IMR-90 (cell line): Measurements from ENCODE around the gene PLXNC1. TPM values are rescaled to one million over a fixed set of nuclear protein-coding genes. Genes with fewer than 3 reads are reported as not detected.

Source experiments
- ATAC-seq: fragments of 200-7000 bp; cut with Tn5 transposase; 2 replicates; pipeline ENCODE4 v1.9.1; 2020; ENCODE audit warnings: low read depth, mild to moderate bottlenecking, moderate library complexity
- BruUV-seq: library from RNA; stranded (reverse); fragments of 400-500 nt; replicated peaks from 2 replicates; lab custom pipeline; 2021; lab: Mats Ljungman, UMichigan
- CTCF ChIA-PET: fragments of 300-600 bp; formaldehyde crosslinking; extraction: SDS; loops from one replicate; lab custom pipeline; 2021; ENCODE audit warnings: antibody characterized with exemption; lab: Yijun Ruan, JAX
- POLR2A ChIA-PET: fragments of 300-600 bp; sonication (Branson Sonifier 250); formaldehyde crosslinking; loops from one replicate; lab custom pipeline; 2022; ENCODE audit warnings: antibody characterized with exemption; ENCODE audit not compliant: unreplicated experiment; lab: Charles Lee
- DNase-seq: peaks from one replicate; pipeline ENCODE4 v3.0.0; 2013
- H2AFZ ChIP-seq: replicated peaks from 2 replicates; pipeline ENCODE3; 2013; ENCODE audit warnings: low read length, mild to moderate bottlenecking; ENCODE audit not compliant: poor library complexity
- H2AK5ac ChIP-seq: 2 replicates; pipeline ENCODE4 v1.6.1; 2013; ENCODE audit warnings: low read depth, low read length, inconsistent platforms
- H2AK9ac ChIP-seq: replicated peaks from 2 replicates; pipeline ENCODE3; 2013; ENCODE audit warnings: mild to moderate bottlenecking, low read depth, low read length, moderate library complexity; ENCODE audit not compliant: poor library complexity
- H2BK120ac ChIP-seq: 2 replicates; pipeline ENCODE4 v1.6.1; 2013; ENCODE audit warnings: low read depth, low read length, inconsistent platforms
- H2BK15ac ChIP-seq: 3 replicates; pipeline ENCODE4 v1.6.1; 2013; ENCODE audit warnings: low read depth, low read length, inconsistent platforms
- H2BK20ac ChIP-seq: 2 replicates; pipeline ENCODE4 v1.6.1; 2013; ENCODE audit warnings: low read depth, mild to moderate bottlenecking, inconsistent platforms, low read length, moderate library complexity
- H2BK5ac ChIP-seq: 2 replicates; pipeline ENCODE4 v1.6.1; 2013; ENCODE audit warnings: mild to moderate bottlenecking, low read depth, low read length, inconsistent platforms; ENCODE audit not compliant: poor library complexity, severe bottlenecking
- H3K14ac ChIP-seq: replicated peaks from 2 replicates; pipeline ENCODE4 v1.6.1; 2013; ENCODE audit warnings: low read depth, low read length, inconsistent platforms
- H3K18ac ChIP-seq: 2 replicates; pipeline ENCODE4 v1.6.1; 2013; ENCODE audit warnings: low read depth, low read length, control low read depth
- H3K23ac ChIP-seq: 2 replicates; pipeline ENCODE4 v1.6.1; 2013; ENCODE audit warnings: low read depth, low read length, inconsistent platforms
- H3K27ac ChIP-seq: 2 replicates; pipeline ENCODE4 v1.5.1; 2013; ENCODE audit warnings: mild to moderate bottlenecking, control low read depth, low read length; ENCODE audit not compliant: insufficient read depth
- H3K27me3 ChIP-seq: 2 replicates; pipeline ENCODE4 v1.6.1; 2013; ENCODE audit warnings: low read length; ENCODE audit not compliant: control insufficient read depth, insufficient read depth
- H3K36me3 ChIP-seq: 2 replicates; pipeline ENCODE4 v1.6.1; 2013; ENCODE audit warnings: low read length, mixed read lengths; ENCODE audit not compliant: control insufficient read depth, insufficient read depth
- H3K4ac ChIP-seq: 2 replicates; pipeline ENCODE4 v1.6.1; 2013; ENCODE audit warnings: low read depth, low read length, inconsistent platforms
- H3K4me1 ChIP-seq: 2 replicates; pipeline ENCODE4 v1.6.1; 2013; ENCODE audit warnings: low read length, mixed read lengths; ENCODE audit not compliant: control insufficient read depth, insufficient read depth
- H3K4me2 ChIP-seq: 2 replicates; pipeline ENCODE4 v1.6.1; 2013; ENCODE audit warnings: low read depth, mild to moderate bottlenecking, control low read depth, low read length, moderate library complexity
- H3K4me3 ChIP-seq: 2 replicates; pipeline ENCODE4 v1.5.1; 2013; ENCODE audit warnings: low read depth, mild to moderate bottlenecking, control low read depth, low read length, moderate library complexity; ENCODE audit not compliant: insufficient read depth
- H3K56ac ChIP-seq: 2 replicates; pipeline ENCODE4 v1.6.1; 2013; ENCODE audit warnings: low read length, inconsistent platforms; ENCODE audit not compliant: insufficient read depth; ENCODE audit errors: extremely low read depth
- H3K79me1 ChIP-seq, 2 experiments: 2 replicates each; pipeline ENCODE4 v1.6.1; 2013; ENCODE audit warnings: low read length in 2 of 2, inconsistent platforms in 1 of 2, low read depth in 1 of 2
- H3K9ac ChIP-seq: 2 replicates; pipeline ENCODE4 v1.6.1; 2013; ENCODE audit warnings: low read depth, low read length, control low read depth
- H3K9me1 ChIP-seq: 2 replicates; pipeline ENCODE4 v1.6.1; 2013; ENCODE audit warnings: low read length, inconsistent platforms; ENCODE audit not compliant: insufficient read depth
- H3K9me3 ChIP-seq: 2 replicates; pipeline ENCODE4 v1.6.1; 2013; ENCODE audit warnings: low read length; ENCODE audit not compliant: control insufficient read depth, insufficient read depth
- H4K20me1 ChIP-seq: 2 replicates; pipeline ENCODE4 v1.6.1; 2013; ENCODE audit warnings: low read length, inconsistent platforms; ENCODE audit not compliant: insufficient read depth
- H4K5ac ChIP-seq: 2 replicates; pipeline ENCODE4 v1.6.1; 2013; ENCODE audit warnings: mild to moderate bottlenecking, low read depth, low read length, control low read depth
- H4K8ac ChIP-seq, 2 experiments: 2 replicates each; pipeline ENCODE4 v1.6.1; 2013; ENCODE audit warnings: low read depth in 2 of 2, low read length in 2 of 2, control low read depth in 1 of 2, inconsistent platforms in 1 of 2
- H4K91ac ChIP-seq: 2 replicates; pipeline ENCODE4 v1.6.1; 2013; ENCODE audit warnings: low read depth, low read length, inconsistent platforms; ENCODE audit not compliant: insufficient read depth
- FOS ChIP-seq: fragments of 150-350 bp; IDR thresholded peaks from 2 replicates; pipeline ENCODE4 v1.6.1; 2016; ENCODE audit warnings: low read depth, low read length
- MAZ ChIP-seq: IDR thresholded peaks from 2 replicates; pipeline ENCODE4 v1.6.1; 2012; ENCODE audit warnings: low read depth, mild to moderate bottlenecking, low read length, improper control_type of control experiment, moderate library complexity, borderline replicate concordance
- MXI1 ChIP-seq: IDR thresholded peaks from 2 replicates; pipeline ENCODE4 v1.6.1; 2012; ENCODE audit warnings: low read depth, mild to moderate bottlenecking, low read length, moderate library complexity, borderline replicate concordance
- POLR2A ChIP-seq: IDR thresholded peaks from 2 replicates; pipeline ENCODE4 v1.6.1; 2012; ENCODE audit warnings: mild to moderate bottlenecking, low read depth, low read length
- RAD21 ChIP-seq: IDR thresholded peaks from 2 replicates; pipeline ENCODE4 v1.6.1; 2012; ENCODE audit warnings: low read length, improper control_type of control experiment
- RCOR1 ChIP-seq: IDR thresholded peaks from 2 replicates; pipeline ENCODE4 v1.6.1; 2012; ENCODE audit warnings: mild to moderate bottlenecking, low read length, improper control_type of control experiment; ENCODE audit not compliant: insufficient replicate concordance
- RFX5 ChIP-seq: IDR thresholded peaks from 2 replicates; pipeline ENCODE4 v1.8.0; 2012; ENCODE audit warnings: low read depth, mild to moderate bottlenecking, low read length, moderate library complexity
- SMC3 ChIP-seq: fragments of 150-350 bp; IDR thresholded peaks from 2 replicates; pipeline ENCODE4 v1.6.1; 2016; ENCODE audit warnings: low read depth, mild to moderate bottlenecking, antibody characterized with exemption, low read length, moderate library complexity
- USF2 ChIP-seq: fragments of 150-350 bp; IDR thresholded peaks from 2 replicates; pipeline ENCODE4 v1.6.1; 2017; ENCODE audit warnings: mild to moderate bottlenecking, antibody characterized with exemption, low read length, low read depth
- WGBS, 2 experiments: methylation state at CpG; one replicate each; pipeline versions ENCODE4 v1.1.5 to v1.1.7; 2013; ENCODE audit warnings: missing lambda C conversion rate in 2 of 2; ENCODE audit not compliant: insufficient read length in 1 of 2; ENCODE audit errors: extremely low coverage in 2 of 2; 5-methylcytosine and 5-hydroxymethylcytosine counted together
- dilution Hi-C: fragments of 300-500 bp; cut with HindIII; formaldehyde crosslinking; loops from one replicate; pipeline ENCODE4 v1.14.3; 2018; ENCODE audit warnings: low sequenced_read_pairs; ENCODE audit not compliant: unreplicated experiment
- in situ Hi-C: fragments of 300-500 bp; cut with MboI; formaldehyde crosslinking; loops from 3 replicates; pipeline ENCODE4 v1.14.3; 2019; ENCODE audit warnings: low sequenced_read_pairs, inconsistent platforms, mixed read lengths
- intact Hi-C: fragments of 100-400 bp; cut with micrococcal nuclease; formaldehyde crosslinking; loops from 2 replicates; pipeline ENCODE4 v1.10.0; 2022
- polyA plus RNA-seq, 3 experiments: library from polyadenylated mRNA; depleted of rRNA; stranded (reverse); fragments of >200 nt; gene quantifications; 2 replicates each; pipeline ENCODE4 v1.2.3, GENCODE V29; 2012; ENCODE audit warnings: low replicate concordance in 1 of 3
- total RNA-seq: library from RNA; depleted of rRNA; stranded (reverse); fragments of >200 nt; gene quantifications from 2 replicates; pipeline ENCODE4 v1.2.3, GENCODE V29; 2012
- TF ChIP-seq, protein P1 (sequence below): fragments of 150-350 bp; IDR thresholded peaks from 2 replicates; pipeline ENCODE4 v1.6.1; 2016; ENCODE audit warnings: low read depth, mild to moderate bottlenecking, low read length, moderate library complexity, borderline replicate concordance

The PLXNC1 gene
- total and polyA plus RNA-seq, 2 of the 4 experiments (the other 2 are of a cell fraction) = 1.0 to 1.6 TPM

GRCh38 chr12:94109160-94109559 is 39.2 kb upstream of the PLXNC1 start:
- intact Hi-C loops = loop anchor here (10.0 kb wide), 2 partner anchors 1084 to 1124 kb away; no protein-coding TSS in a partner anchor
- Histone ChIP-seq H3K18ac (no peak overlapping the region), H3K27ac (no peak overlapping the region), H3K9me3 (no peaks in the 10 kb centered on the region), H2AFZ (peak overlapping the region; percentile 81), H2BK15ac (no peak overlapping the region), H3K36me3 (no peaks in the 10 kb centered on the region), H3K9ac (no peak overlapping the region), H2BK5ac (no peak overlapping the region), H4K91ac (no peak overlapping the region), H3K14ac (no peak overlapping the region), H3K9me1 (0 out of 2 replicates have a peak, but pooled peaks cover 4% of the 10 kb centered on the region), H3K4me1 (peaks cover 1% of the 10 kb centered on the region; the same call in 1 of the 2 replicates), H2AK5ac (0 out of 2 replicates have a peak overlapping the region, but pooled peaks have one; percentile 0), H4K20me1 (no peaks in the 10 kb centered on the region), H4K5ac (no peak overlapping the region), H3K56ac (no peak overlapping the region), H3K4me2 (0 out of 2 replicates have a peak overlapping the region, but pooled peaks have one; percentile 16), H4K8ac (peak overlapping the region in 1 of 2 experiments; percentile 30; a peak in 2 of 4 replicates), H2BK120ac (no peak overlapping the region), H3K4ac (no peak overlapping the region), H2AK9ac (no peak overlapping the region), H2BK20ac (no peak overlapping the region), H3K4me3 (no peak overlapping the region), H3K79me1 (no peaks in the 10 kb centered on the region), H3K27me3 (no peaks in the 10 kb centered on the region; the same call in 1 of the 2 replicates), H3K23ac (no peak overlapping the region)
- WGBS, 2 experiments = 5% methylated on average over 3 of the region's 5 CpGs; no CpG with 5 or more reads in 1 of the 2 experiments
- in situ Hi-C loops = loop anchor here (25.0 kb wide), 1 partner anchor 1122 kb away; no protein-coding TSS in a partner anchor
- BruUV-seq = no TSS peak
- dilution Hi-C loops = no loop called here
- peak; percentile 72 for ATAC-seq
- TF ChIP-seq SMC3 = no peak
- peak; percentile 33; the same call in 1 of the 2 replicates for TF ChIP-seq FOS
- peak; percentile 95 for TF ChIP-seq USF2
- TF ChIP-seq, protein P1, sequence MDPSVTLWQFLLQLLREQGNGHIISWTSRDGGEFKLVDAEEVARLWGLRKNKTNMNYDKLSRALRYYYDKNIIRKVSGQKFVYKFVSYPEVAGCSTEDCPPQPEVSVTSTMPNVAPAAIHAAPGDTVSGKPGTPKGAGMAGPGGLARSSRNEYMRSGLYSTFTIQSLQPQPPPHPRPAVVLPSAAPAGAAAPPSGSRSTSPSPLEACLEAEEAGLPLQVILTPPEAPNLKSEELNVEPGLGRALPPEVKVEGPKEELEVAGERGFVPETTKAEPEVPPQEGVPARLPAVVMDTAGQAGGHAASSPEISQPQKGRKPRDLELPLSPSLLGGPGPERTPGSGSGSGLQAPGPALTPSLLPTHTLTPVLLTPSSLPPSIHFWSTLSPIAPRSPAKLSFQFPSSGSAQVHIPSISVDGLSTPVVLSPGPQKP = no peak
- no peak for TF ChIP-seq RAD21
- TF ChIP-seq POLR2A = no peak
- no peak for TF ChIP-seq RCOR1
- no peak for TF ChIP-seq RFX5
- no peak for TF ChIP-seq MXI1
- peak; percentile 79; the same call in 1 of the 2 replicates for TF ChIP-seq MAZ
- ChIA-PET CTCF (no interaction called here), POLR2A (no interaction called here)
- DNase-seq = peak; percentile 71
